HG03060 (cell line): ENCODE data around the gene ERVFRD-1.
"Not testable (repeated sequence)": the region's sequence is repeated elsewhere in the genome, so short reads cannot be mapped to it uniquely, and the experiment has no call there.

ENCODE experiments used
- ATAC-seq: cut with Tn5 transposase; IDR thresholded peaks from one replicate; pipeline ENCODE4 v1.9.1; 2021; ENCODE audit warnings: low read depth, moderate number of reproducible peaks; ENCODE audit not compliant: unreplicated experiment

Gene ERVFRD-1

DNA sequence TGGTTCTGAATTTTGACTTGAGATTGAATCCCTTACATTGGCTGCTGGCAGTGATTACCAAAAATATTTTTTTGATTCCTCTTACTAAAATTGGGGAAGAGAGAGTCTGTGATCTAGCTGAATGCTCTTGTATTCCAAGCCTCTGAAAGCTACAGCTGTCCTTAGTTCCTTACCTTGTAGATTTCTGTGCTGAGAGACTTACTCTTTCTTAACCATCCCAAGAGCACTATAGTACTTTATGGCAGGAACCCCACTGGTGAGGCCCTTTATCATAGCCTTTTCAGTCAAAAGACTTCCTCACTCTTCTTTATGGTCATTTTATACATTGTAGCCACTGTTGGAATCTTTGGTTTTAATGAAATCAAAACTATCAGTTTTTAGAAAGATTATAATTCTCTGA lies 19.1 kb upstream of the ERVFRD-1 start:
- no peak for ATAC-seq

DNA sequence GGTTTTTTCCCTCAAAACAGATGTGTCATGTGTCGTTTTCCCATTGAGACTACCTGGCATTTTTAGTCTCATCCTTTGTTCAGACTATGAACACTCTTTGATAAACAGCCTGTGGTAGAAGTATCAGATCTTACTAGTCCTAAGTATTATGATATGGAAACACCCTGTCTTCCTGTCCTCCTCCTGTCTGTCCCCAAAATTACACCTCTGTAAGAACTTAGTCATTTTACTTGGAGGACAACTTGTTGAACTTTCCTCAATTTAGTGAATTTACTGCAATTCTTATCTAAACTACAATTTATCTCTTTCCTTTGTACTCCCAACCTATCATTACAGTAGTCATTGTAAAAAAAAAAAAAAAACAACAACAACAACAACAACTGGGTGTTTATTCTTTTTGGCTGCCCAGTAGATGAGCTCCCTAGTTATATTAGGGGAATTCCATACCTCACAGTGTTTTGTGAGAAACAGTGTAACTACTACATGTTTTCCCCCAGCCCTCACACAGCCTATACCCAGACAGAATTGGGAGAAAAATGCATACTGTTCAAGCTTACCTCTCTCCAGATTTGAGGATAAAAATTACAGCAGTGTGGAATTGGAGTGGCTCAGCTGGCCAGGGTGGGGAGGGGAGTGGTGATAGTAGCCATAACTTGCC lies 18.5 kb upstream of the ERVFRD-1 start:
- ATAC-seq: no peak

DNA sequence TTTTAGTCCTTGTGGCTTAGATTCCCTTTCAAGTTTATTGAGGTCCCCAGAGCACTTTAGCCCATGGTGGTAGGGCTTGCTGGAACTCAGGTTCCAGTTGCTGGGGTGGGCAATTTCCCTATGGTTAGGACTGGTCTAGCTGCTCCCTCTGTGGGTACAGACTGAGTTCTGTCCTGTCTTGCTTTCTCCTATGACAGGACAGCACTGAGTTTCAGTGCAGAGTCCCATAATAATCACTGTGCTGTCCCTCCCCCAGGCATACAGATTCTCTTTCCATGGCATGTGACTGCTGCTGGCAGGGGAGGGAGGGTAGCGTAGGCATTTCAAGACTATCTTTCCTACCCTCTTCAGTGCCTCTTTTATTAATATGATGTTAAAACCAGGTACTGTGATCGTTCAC lies 17.1 kb upstream of the ERVFRD-1 start:
- ATAC-seq: no peak

DNA sequence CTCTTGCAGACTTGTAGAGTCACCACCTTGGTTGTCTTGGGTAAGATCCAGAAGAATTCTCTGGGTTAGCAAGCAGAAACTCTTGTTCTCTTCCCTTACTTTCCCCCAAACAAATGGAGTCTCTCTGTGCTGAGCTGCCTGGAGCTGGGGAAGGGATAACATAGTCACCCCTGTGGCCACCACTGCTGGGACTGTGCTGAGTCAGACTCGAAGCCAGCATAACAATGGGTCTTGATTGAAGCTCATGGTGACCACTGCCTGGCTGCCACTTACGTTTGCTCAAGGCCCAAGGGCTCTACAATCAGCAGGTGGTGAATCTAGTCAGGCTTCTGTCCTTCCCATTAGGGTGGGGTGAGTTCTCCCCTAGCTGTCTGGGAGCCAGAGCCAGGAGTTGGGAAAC lies 15.4 kb upstream of the ERVFRD-1 start:
- no peak for ATAC-seq

DNA sequence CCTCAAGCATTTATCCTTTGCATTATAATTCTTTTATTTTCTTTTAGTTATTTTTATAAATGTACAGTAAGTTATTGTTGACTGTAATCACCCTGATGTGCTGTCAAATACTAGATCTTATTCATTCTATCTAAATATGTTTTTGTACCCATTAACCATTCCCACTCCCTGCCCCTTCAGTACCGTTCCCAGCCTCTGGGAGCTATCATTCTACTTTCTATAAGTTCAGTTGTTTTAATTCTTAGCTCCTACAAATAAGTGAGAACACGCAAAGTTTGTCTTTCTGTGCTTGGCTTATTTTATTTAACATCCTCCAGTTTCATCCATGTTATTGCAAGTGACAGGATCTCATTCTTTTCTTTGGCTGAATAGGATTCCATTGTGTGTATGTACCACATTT lies 12.5 kb upstream of the ERVFRD-1 start:
- no peak for ATAC-seq

DNA sequence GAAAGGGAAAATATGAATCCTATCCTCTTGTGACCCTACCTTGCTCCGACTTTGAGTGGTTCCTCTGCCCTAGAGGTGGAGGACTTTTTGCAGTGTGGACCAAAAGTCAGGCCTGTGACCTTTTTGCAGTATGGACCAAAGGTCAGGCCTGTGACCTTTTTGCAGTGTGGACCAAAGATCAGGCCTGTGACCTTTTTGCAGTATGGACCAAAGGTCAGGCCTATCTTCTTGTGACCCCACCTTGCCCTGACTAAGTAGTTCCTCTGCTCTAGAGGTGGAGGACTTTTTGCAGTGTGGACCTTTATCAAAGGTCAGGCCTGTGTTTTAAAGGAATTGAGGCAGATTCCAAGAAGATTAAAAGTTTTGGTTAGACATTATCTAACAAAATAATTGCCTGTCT lies 10.9 kb upstream of the ERVFRD-1 start:
- no peak for ATAC-seq

DNA sequence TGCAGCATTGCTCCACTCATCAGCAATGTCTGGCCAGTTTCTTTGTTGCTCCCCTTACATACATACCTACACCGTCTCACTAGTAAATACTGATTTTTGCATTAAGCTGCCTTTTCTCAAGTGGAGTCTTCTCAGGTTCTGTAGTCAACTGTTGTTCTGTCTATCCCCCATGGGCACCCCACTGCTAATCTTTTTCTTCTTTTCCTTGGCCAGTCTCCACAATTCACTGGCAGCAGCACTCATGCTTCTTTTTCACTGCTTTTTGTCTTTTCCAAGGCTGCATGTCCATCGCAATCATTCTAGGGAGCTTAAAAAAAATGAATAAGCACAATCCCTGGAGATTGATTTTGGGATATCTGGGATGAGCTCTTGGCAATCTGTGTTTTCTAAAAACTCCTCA lies 10.3 kb upstream of the ERVFRD-1 start:
- ATAC-seq: no peak

DNA sequence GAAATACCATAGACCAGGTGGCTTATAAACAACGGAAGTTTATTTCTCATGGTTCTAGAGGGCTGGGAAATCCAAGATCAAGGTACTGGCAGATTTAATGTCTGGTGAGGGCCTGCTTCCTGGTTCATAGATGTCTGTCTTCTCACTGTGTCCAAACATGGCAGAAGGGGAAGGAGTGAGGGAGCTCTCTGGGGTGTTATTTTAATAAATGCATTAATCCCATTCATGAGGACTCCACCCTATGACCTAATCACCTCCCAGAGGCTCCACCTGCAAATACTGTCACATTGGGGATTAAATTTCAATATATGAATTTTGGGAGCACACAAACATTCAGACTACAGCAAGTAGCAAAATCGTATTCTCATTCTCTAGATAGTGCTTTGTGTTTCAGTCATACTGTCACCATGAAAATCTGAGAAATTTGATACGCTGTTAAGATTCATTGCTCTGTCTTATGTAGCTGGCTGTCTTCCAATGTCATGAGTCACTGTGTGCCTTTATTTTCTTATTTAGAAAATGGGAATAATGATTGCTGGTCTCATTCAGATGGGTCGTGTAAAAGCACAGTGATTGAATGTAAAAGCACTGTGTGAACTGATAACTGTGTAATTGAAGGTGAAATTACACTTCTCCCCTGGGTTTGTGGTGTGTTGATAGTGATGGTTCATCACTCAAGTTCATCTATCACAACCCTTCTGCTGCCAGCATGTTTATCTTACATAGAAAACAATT lies 8.9 kb upstream of the ERVFRD-1 start:
- no peak for ATAC-seq

DNA sequence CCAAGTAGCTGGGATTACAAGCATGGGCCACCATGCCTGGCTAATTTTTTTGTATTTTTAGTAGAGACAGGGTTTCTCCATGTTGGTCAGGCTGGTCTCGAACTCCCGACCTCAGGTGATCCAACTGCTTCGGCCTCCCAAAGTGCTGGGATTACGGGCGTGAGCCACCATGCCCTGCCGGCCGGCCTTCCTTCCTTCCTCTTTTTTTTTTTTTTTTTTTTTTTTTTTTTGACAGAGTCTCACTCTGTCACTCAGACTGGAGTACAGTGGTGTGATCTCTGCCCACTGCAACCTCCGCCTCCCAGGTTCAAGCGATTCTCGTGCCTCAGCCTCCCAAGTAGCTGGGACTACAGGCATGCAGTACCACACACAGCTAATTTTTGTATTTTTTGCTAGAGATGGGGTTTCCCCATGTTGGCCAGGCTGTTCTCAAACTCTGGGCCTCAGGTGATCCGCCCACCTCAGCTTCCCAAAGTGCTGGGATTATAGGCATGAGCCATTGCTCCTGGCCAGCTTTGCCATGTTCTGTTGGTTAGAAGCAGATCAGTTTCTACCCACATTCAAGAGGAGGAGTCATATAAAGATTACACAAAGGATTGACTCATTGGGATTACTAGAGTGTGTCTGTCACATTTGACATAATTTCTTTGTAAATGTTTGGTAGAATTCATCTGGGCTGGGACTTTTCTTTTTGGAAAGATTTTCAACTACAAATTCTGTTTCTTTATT lies 4.4 kb upstream of the ERVFRD-1 start:
- not testable (repeated sequence) for ATAC-seq

DNA sequence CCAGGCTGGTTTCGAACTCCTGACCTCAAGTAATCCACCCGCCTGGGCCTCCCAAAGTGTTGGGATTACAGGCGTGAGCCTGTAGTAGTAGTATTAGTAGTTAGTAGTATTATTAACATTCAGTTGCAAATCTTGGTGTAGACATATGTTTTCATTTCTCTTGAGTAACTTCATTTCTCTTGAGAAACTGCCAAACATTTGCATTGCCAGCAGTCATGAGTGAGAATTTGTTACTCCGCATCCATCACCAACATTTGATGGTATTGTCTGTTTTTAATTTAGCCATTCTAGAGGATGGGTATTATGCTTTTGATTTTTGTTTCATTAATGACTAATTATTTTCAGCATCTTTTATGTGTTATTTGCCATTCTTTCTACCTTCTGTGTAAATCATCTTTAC lies 1.5 kb upstream of the ERVFRD-1 start:
- ATAC-seq: no peak

DNA sequence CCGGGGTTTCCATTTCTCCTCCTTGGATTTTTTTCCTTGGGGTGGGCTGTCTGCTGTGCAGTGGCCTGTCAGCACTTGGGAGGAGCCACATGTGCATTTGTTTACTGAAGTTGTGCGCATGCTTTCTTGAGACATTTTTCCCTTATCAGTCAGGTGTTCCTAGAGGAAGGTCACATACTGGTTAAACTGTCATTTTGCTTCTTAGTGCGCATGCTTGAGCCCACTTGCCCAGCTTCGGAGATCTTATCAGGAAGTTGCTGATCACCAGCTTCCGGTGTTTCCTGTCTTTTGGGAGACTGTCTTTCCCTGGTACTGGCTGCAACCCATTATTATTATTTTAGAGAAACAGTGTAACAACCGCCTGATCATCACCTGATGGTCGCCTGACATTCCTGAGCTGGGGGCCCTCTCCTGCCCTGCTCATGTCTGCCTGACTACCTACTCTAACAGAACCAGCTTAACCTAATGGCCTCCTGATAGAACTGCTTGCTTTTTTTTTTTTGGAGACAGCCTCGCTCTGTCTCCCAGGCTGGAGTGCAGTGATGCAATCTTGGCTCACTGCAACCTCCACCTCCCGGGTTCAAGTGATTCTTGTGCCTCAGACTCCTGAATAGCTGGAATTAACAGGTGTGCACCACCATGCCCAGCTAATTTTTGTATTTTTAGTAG lies 378 bp upstream of the ERVFRD-1 start:
- no peak for ATAC-seq

DNA sequence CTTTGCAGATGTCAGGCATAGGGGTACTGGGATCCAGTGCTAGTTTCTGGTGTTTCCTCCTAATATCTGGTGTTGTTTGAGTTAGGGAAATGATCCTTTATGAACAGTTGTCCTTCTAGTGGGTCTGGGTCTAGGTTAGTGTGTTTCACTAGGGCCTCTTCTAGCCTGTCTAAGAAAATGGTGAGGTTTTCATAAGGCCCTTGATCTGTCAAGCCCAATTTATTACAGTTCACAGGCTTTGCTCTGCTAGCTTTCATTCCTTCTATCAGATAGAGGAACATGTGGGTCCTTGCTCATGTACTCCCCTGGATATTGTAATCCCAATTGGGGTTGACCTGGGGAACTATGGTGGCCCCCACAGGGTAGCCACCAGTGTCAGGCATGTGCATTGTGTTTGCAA lies 2.8 kb downstream of the ERVFRD-1 start:
- ATAC-seq: no peak

DNA sequence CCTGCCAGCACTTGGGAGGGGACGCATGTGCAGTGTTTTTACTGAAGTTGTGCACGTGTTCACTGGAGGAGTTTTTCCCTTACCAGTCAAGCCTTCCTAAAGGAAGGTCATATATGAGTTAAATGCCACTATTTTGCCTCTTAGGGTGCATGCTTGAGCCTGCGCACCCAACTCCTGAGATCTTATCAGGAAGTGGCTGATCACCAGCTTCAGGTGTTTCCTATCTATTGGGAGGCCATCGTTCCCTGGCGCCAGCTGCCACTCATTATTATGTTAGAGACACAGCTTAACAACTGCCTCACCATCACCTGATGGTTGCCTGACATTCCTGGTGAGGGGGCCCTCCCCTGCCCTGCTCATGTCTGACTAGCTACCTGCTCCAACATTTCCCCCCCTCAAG lies 8.5 kb downstream of the ERVFRD-1 start:
- ATAC-seq: no peak

DNA sequence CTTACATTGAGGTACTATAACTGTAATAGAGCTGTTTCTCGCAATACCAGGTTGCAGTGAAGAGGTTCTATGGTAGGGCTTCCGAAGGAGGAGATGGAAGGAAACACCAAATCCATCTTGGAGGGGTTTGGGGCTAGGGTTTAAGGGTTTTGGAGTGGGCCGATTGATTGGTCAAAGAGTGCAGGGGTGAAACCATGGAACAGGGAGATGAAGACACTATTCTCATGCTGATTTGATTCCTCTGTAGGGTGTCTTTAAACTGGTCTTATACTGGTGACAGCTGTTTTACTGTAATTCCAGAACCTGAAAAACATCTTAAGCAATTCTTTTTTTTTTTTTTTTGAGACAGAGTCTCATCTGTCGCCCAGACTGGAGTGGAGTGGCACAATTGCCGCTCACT lies 10.1 kb downstream of the ERVFRD-1 start:
- no peak for ATAC-seq

DNA sequence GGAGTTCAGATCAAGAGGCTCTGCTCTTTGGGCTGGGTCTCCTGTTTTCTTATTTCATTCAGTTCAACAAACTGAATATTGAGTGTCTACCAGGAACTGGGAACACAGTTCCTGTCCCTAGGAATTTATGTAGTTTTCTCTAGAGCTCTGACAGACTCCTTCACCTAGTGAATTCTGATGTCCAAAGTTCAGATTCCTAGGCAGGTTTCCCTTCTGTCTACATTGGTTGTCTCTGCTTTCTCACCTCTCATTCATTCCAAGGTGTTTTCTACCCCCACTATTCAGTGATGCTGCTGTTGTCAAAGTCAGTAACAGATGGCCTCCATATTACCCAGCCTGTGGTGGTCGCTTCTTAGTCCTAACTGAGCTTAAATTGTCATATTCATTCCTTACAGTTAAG lies 13.5 kb downstream of the ERVFRD-1 start:
- ATAC-seq: no peak

DNA sequence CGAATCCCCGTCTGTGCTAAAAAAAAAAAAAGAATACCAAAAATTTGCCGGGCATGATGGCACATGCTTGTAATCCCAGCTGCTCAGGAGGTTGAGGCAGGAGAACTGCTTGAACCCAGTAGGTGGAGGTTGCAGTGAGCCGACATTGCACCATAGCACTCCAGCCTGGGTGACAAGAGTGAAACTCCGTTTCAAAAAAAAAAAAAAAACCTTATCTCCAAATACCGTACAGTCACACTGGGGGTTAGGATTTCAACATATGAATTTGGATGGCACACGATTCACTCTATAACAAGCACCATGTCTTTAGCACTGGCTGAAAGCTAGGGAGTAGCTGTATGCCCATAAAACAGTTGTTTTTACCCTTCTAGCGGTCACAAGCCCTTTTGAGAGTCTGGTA lies 14.0 kb downstream of the ERVFRD-1 start:
- no peak for ATAC-seq

DNA sequence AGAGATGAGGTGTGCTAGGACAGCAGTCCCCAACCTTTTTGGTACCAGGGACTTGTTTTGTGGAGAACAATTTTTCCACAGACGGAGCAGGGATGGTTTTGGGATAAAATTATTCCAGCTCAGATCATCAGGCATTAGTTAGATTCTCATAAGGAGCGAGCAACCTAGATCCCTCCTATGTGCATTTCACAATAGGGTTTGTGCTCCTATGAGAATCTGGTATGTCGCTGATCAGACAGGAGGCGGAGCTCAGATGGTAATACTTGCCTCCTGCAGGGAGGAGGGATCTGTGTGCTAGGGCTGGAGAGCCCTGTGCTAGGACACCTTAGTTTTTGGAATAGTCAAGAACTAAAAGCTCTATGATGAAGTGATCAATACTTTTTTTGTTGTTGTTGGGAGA lies 15.4 kb downstream of the ERVFRD-1 start:
- ATAC-seq: no peak

DNA sequence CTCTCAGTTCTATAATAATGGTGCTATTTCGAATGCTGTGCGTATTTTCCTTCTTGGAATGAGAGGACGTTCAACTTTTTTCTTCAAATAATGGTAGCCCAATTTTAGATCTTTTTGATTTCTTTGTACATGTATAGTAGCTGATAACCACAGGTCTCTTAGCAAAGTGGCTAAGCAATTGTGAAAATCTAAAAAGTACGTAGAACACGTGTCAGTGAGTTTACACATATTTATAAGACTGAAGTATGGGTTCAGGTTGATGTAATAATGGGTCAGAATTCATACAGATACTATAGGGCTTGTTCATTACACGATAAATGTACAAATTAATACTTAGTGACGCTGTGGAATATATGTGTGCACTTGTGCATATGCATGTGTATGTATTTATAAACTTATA lies 16.6 kb downstream of the ERVFRD-1 start:
- ATAC-seq: no peak

DNA sequence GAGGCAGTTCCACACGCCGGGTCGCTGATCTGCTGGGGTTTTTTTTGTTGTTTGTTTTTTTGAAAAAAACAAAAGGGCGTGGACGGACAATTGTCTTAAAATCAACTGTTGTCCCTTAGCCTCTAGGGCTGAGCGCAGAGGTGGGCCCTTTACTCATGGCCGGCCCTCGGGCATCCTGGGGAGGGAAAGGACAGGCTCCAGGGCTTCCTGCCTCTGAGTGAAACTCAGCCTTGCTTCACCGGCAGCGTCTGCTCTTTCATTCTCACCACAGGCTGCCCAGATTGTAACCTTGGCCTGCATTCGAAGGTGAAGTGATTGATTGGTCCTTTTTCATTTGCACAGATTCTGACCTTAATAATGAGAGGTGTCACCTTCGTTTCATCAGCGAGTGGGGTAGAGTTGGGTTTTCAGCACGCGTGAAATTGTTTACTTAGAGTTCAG lies 17.1 kb downstream of the ERVFRD-1 start:
- ATAC-seq: peak; percentile 20

DNA sequence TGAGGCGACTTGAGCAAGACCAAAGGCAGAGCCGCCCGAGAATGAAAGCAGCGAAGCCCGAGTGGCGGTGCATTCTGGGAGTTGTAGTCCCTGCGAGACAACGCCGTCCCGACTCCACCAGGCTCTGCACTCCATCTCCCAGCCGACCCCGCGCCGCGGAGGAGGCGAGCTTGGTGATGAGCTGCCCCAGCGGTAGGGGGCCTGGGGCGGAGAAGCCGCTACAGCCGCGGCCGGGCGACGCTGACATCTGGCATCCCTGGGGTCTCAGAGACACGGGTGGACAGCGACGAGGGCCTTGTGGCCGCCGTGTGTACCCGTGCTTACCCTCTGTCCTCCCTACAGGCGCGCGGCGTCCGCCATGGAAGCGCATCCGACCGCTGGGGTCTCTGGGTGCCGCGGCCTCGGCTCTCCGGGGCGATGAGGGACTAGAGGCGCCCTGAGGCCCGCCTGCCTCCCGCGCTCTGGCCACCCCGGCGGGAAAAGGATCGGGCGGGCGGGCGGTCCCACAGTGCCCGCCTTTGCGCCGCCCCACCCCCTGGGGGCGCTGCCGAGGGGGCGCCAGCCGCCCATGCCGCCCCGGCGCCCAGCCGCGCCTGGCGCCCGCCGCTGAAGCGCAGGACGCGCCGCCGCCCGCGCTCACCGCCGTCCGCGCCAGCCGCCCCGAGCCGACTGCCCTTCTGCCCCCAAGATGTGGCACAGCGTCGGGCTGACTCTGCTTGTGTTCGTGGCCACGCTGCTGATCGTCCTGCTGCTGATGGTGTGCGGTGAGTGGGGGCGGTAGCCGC lies 17.7 kb downstream of the ERVFRD-1 start, which contains the start of gene SMIM13:
SMIM13 (plus strand) TSS at position 209 of the 785 bp plus-strand sequence; CDS start at position 689, 480 bp downstream.
- peak; percentile 85 for ATAC-seq

DNA sequence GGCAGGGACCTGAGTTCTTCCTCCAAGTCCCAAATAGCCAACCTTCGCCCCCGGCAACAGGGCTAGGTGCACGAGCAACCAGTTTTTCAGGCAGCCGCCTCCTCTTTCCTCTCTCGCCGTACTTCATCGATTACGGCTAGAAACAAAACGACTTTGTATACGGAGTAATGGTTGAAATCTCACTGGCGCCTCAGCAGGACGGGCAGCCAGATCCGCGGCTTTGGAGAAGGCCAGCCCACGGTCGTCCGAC lies 18.2 kb downstream of the ERVFRD-1 start:
- peak; percentile 22 for ATAC-seq
